HL-60 (cell line): ENCODE results near the gene EPHB2.

Experiments
- DNase-seq, 2 experiments: peaks; one replicate each; pipeline ENCODE4 v3.0.0-alpha.2; 2010 to 2020; ENCODE audit warnings: low read depth in 1 of 2, low spot score in 1 of 2
- H3K27ac ChIP-seq: fragments of 250-450 bp; sonication (Bioruptor Pico); replicated peaks from 2 replicates; pipeline ENCODE4 v1.5.1; 2020; ENCODE audit warnings: mild to moderate bottlenecking, moderate library complexity
- H3K27me3 ChIP-seq: fragments of 250-450 bp; sonication (Bioruptor Pico); 2 replicates; pipeline ENCODE4 v1.5.1; 2021; ENCODE audit warnings: mild to moderate bottlenecking, moderate library complexity; ENCODE audit not compliant: insufficient read depth, poor library complexity, severe bottlenecking
- H3K4me3 ChIP-seq: replicated peaks from 2 replicates; pipeline ENCODE4 v1.5.1; 2011; ENCODE audit warnings: mild to moderate bottlenecking, control low read depth, low read length; ENCODE audit not compliant: insufficient read depth
- GABPA ChIP-seq: IDR thresholded peaks from 2 replicates; pipeline ENCODE4 v1.6.1; 2012; ENCODE audit warnings: low read depth
- POLR2AphosphoS5 ChIP-seq: IDR thresholded peaks from 2 replicates; pipeline ENCODE4 v1.6.1; 2012; ENCODE audit warnings: low read depth
- SPI1 ChIP-seq: IDR thresholded peaks from 2 replicates; pipeline ENCODE4 v1.6.1; 2012; ENCODE audit warnings: low read depth, mild to moderate bottlenecking, borderline replicate concordance
- TF ChIP-seq, protein P1 (sequence below): IDR thresholded peaks from one replicate; pipeline ENCODE4 v1.5.1; 2011; ENCODE audit warnings: low read length, control low read depth, inconsistent platforms; ENCODE audit not compliant: insufficient read depth
- TF ChIP-seq, protein P2 (sequence below): IDR thresholded peaks from 2 replicates; pipeline ENCODE4 v1.6.1; 2012; ENCODE audit warnings: low read depth; ENCODE audit not compliant: insufficient replicate concordance

EPHB2 gene

GRCh38 chr1:22786719-22787489 lies 76.3 kb downstream of the EPHB2 start:
- DNase-seq = no peak
- H3K4me3 ChIP-seq = no peak overlapping the region
- no peaks in the 10 kb centered on the region for H3K27me3 ChIP-seq
- TF ChIP-seq, protein P1, sequence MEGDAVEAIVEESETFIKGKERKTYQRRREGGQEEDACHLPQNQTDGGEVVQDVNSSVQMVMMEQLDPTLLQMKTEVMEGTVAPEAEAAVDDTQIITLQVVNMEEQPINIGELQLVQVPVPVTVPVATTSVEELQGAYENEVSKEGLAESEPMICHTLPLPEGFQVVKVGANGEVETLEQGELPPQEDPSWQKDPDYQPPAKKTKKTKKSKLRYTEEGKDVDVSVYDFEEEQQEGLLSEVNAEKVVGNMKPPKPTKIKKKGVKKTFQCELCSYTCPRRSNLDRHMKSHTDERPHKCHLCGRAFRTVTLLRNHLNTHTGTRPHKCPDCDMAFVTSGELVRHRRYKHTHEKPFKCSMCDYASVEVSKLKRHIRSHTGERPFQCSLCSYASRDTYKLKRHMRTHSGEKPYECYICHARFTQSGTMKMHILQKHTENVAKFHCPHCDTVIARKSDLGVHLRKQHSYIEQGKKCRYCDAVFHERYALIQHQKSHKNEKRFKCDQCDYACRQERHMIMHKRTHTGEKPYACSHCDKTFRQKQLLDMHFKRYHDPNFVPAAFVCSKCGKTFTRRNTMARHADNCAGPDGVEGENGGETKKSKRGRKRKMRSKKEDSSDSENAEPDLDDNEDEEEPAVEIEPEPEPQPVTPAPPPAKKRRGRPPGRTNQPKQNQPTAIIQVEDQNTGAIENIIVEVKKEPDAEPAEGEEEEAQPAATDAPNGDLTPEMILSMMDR = no peak
- TF ChIP-seq SPI1 (no peak), GABPA (no peak), POLR2AphosphoS5 (no peak)
- TF ChIP-seq, protein P2, sequence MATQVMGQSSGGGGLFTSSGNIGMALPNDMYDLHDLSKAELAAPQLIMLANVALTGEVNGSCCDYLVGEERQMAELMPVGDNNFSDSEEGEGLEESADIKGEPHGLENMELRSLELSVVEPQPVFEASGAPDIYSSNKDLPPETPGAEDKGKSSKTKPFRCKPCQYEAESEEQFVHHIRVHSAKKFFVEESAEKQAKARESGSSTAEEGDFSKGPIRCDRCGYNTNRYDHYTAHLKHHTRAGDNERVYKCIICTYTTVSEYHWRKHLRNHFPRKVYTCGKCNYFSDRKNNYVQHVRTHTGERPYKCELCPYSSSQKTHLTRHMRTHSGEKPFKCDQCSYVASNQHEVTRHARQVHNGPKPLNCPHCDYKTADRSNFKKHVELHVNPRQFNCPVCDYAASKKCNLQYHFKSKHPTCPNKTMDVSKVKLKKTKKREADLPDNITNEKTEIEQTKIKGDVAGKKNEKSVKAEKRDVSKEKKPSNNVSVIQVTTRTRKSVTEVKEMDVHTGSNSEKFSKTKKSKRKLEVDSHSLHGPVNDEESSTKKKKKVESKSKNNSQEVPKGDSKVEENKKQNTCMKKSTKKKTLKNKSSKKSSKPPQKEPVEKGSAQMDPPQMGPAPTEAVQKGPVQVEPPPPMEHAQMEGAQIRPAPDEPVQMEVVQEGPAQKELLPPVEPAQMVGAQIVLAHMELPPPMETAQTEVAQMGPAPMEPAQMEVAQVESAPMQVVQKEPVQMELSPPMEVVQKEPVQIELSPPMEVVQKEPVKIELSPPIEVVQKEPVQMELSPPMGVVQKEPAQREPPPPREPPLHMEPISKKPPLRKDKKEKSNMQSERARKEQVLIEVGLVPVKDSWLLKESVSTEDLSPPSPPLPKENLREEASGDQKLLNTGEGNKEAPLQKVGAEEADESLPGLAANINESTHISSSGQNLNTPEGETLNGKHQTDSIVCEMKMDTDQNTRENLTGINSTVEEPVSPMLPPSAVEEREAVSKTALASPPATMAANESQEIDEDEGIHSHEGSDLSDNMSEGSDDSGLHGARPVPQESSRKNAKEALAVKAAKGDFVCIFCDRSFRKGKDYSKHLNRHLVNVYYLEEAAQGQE = no peak
- no peak overlapping the region for H3K27ac ChIP-seq

GRCh38 chr1:22787636-22788035 lies 77.0 kb downstream of the EPHB2 start:
- TF ChIP-seq, protein P2 = no peak
- TF ChIP-seq POLR2AphosphoS5 (no peak), GABPA (no peak), SPI1 (no peak)
- TF ChIP-seq, protein P1 = no peak
- H3K27me3 ChIP-seq = no peaks in the 10 kb centered on the region
- H3K27ac ChIP-seq = no peak overlapping the region
- DNase-seq = no peak
- no peak overlapping the region for H3K4me3 ChIP-seq

- Histone ChIP-seq H3K4me3 (no peak overlapping the region), H3K27ac (no peak overlapping the region), H3K27me3 (no peaks in the 10 kb centered on the region)
- DNase-seq = no peak
- TF ChIP-seq, protein P2 = no peak
- no peak for TF ChIP-seq POLR2AphosphoS5
- TF ChIP-seq, protein P1 = no peak
- TF ChIP-seq GABPA = no peak
- no peak for TF ChIP-seq SPI1
These were observed 77.6 kb downstream of the EPHB2 start for GRCh38 chr1:22788254-22788661.
